ENCODE results near the gene SLC4A1AP.
A peak's percentile ranks its signal among the peaks of the same experiment; 100 is the strongest.

Gene SLC4A1AP

GRCh38 chr2:27723372-27724144 is 59.9 kb downstream of the SLC4A1AP start:
- peak; percentile 79 for DNase-seq (ENCODE audit: extremely low spot score)
- TF ChIP-seq FOXK2 (IDR thresholded peaks at IDR 0.05), result no peak
- no peak for TF ChIP-seq ELF4 (IDR thresholded peaks at IDR 0.05)
- no peak for TF ChIP-seq TARDBP (IDR thresholded peaks at IDR 0.05)
- TF ChIP-seq BHLHE40 (IDR thresholded peaks at IDR 0.05; ENCODE audit: borderline replicate concordance), result no peak
- TF ChIP-seq FOXM1 (IDR thresholded peaks at IDR 0.05; ENCODE audit: borderline replicate concordance), result no peak
- TF ChIP-seq L3MBTL2 (conservative IDR thresholded peaks at IDR 0.05), result no peak
- TF ChIP-seq, protein P1, sequence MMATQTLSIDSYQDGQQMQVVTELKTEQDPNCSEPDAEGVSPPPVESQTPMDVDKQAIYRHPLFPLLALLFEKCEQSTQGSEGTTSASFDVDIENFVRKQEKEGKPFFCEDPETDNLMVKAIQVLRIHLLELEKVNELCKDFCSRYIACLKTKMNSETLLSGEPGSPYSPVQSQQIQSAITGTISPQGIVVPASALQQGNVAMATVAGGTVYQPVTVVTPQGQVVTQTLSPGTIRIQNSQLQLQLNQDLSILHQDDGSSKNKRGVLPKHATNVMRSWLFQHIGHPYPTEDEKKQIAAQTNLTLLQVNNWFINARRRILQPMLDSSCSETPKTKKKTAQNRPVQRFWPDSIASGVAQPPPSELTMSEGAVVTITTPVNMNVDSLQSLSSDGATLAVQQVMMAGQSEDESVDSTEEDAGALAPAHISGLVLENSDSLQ (IDR thresholded peaks at IDR 0.05), result no peak
- TF ChIP-seq HDGF (IDR thresholded peaks at IDR 0.05; ENCODE audit: borderline replicate concordance), result no peak
- TF ChIP-seq NFRKB (IDR thresholded peaks at IDR 0.05), result no peak
- TF ChIP-seq ARNT (IDR thresholded peaks at IDR 0.05), result no peak
- no peak for TF ChIP-seq SUZ12 (IDR thresholded peaks at IDR 0.05)
- TF ChIP-seq CTBP1 (IDR thresholded peaks at IDR 0.05; ENCODE audit: borderline replicate concordance), result no peak
- no peak for TF ChIP-seq FOXA1 (IDR thresholded peaks at IDR 0.05)
- TF ChIP-seq LEF1 (IDR thresholded peaks at IDR 0.05; ENCODE audit: borderline replicate concordance), result no peak
- TF ChIP-seq SP1 (IDR thresholded peaks at IDR 0.05), result no peak
- no peak for TF ChIP-seq ZNF384 (IDR thresholded peaks at IDR 0.05)
- POLR2A ChIA-PET, result no interaction called here
- CTCF ChIA-PET, result interaction anchor here (0.5 to 2.1 kb wide), 22 partner anchors 9 to 1286 kb away, joined by 3 to 11 read pairs (median 4); no protein-coding TSS in a partner anchor

GRCh38 chr2:27724191-27724590 is 60.5 kb downstream of the SLC4A1AP start:
- CTCF ChIA-PET, result interaction anchor here (0.5 to 2.1 kb wide), 9 partner anchors 8 to 203 kb away, joined by 3 to 11 read pairs (median 8); no protein-coding TSS in a partner anchor
- POLR2A ChIA-PET, result no interaction called here
- DNase-seq (ENCODE audit: extremely low spot score), result no peak
- TF ChIP-seq ARNT (IDR thresholded peaks at IDR 0.05) (no peak), LEF1 (IDR thresholded peaks at IDR 0.05; ENCODE audit: borderline replicate concordance) (no peak), HDGF (IDR thresholded peaks at IDR 0.05; ENCODE audit: borderline replicate concordance) (no peak), FOXK2 (IDR thresholded peaks at IDR 0.05) (no peak), ELF4 (IDR thresholded peaks at IDR 0.05) (no peak), L3MBTL2 (conservative IDR thresholded peaks at IDR 0.05) (no peak), ZNF384 (IDR thresholded peaks at IDR 0.05) (no peak), FOXM1 (IDR thresholded peaks at IDR 0.05; ENCODE audit: borderline replicate concordance) (no peak)
- TF ChIP-seq, protein P1 (IDR thresholded peaks at IDR 0.05), result no peak

- POLR2A ChIA-PET, result no interaction called here
- DNase-seq (ENCODE audit: extremely low spot score), result no peak
- CTCF ChIA-PET, result interaction anchor here (2.1 kb wide), 2 partner anchors 19 to 42 kb away, joined by 8 to 10 read pairs; no protein-coding TSS in a partner anchor
- TF ChIP-seq BHLHE40 (IDR thresholded peaks at IDR 0.05; ENCODE audit: borderline replicate concordance) (no peak), ARNT (IDR thresholded peaks at IDR 0.05) (no peak), TARDBP (IDR thresholded peaks at IDR 0.05) (no peak), NFRKB (IDR thresholded peaks at IDR 0.05) (no peak), FOXK2 (IDR thresholded peaks at IDR 0.05) (no peak)
Observed at GRCh38 chr2:27724905-27725701, 61.4 kb downstream of the SLC4A1AP start.

DNA sequence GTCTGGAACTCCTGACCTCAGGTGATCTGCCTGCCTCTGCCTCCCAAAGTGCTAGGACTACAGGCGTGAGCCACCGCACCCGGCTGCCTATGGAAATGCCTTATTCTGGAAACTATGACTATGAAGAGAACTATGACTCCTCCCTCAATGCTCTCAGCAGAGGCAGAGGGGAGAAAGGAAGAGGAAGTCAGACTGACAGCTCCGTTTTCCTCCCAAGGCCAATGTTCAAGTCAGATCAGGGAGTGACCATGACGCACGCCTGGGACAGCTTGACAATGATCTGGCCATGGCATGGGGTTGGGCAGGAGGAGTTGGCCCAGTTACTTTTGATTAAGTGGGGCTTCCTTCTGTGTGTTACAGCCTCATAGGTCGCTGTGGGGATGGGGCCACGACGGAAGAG is 63.6 kb downstream of the SLC4A1AP start:
- ChIA-PET POLR2A (no interaction called here), CTCF (no interaction called here)
- no peak for TF ChIP-seq NFRKB (IDR thresholded peaks at IDR 0.05)
- TF ChIP-seq, protein P1 (IDR thresholded peaks at IDR 0.05), result no peak
- no peak for TF ChIP-seq FOXM1 (IDR thresholded peaks at IDR 0.05; ENCODE audit: borderline replicate concordance)
- TF ChIP-seq ARNT (IDR thresholded peaks at IDR 0.05), result no peak
- no peak for TF ChIP-seq FOXA1 (IDR thresholded peaks at IDR 0.05)
- no peak for TF ChIP-seq SUZ12 (IDR thresholded peaks at IDR 0.05)
- no peak for TF ChIP-seq BHLHE40 (IDR thresholded peaks at IDR 0.05; ENCODE audit: borderline replicate concordance)
- TF ChIP-seq L3MBTL2 (conservative IDR thresholded peaks at IDR 0.05), result no peak
- TF ChIP-seq SP1 (IDR thresholded peaks at IDR 0.05), result no peak
- TF ChIP-seq TARDBP (IDR thresholded peaks at IDR 0.05), result no peak
- TF ChIP-seq ZNF384 (IDR thresholded peaks at IDR 0.05), result no peak
- no peak for TF ChIP-seq HDGF (IDR thresholded peaks at IDR 0.05; ENCODE audit: borderline replicate concordance)
- no peak for TF ChIP-seq FOXK2 (IDR thresholded peaks at IDR 0.05)
- TF ChIP-seq LEF1 (IDR thresholded peaks at IDR 0.05; ENCODE audit: borderline replicate concordance), result no peak
- no peak for TF ChIP-seq ELF4 (IDR thresholded peaks at IDR 0.05)
- TF ChIP-seq CTBP1 (IDR thresholded peaks at IDR 0.05; ENCODE audit: borderline replicate concordance), result no peak
- no peak for DNase-seq (ENCODE audit: extremely low spot score)

GRCh38 chr2:27728081-27728858 is 64.6 kb downstream of the SLC4A1AP start:
- CTCF ChIA-PET, result interaction anchor here (0.7 to 1.3 kb wide), 2 partner anchors 9 to 45 kb away, joined by 3 read pairs; no protein-coding TSS in a partner anchor
- POLR2A ChIA-PET, result no interaction called here
- no peak for TF ChIP-seq NFRKB (IDR thresholded peaks at IDR 0.05)
- TF ChIP-seq ARNT (IDR thresholded peaks at IDR 0.05), result no peak
- TF ChIP-seq, protein P1 (IDR thresholded peaks at IDR 0.05), result no peak
- TF ChIP-seq TARDBP (IDR thresholded peaks at IDR 0.05), result no peak
- no peak for TF ChIP-seq ELF4 (IDR thresholded peaks at IDR 0.05)
- TF ChIP-seq FOXA1 (IDR thresholded peaks at IDR 0.05), result no peak
- no peak for TF ChIP-seq HDGF (IDR thresholded peaks at IDR 0.05; ENCODE audit: borderline replicate concordance)
- no peak for TF ChIP-seq L3MBTL2 (conservative IDR thresholded peaks at IDR 0.05)
- TF ChIP-seq CTBP1 (IDR thresholded peaks at IDR 0.05; ENCODE audit: borderline replicate concordance), result no peak
- no peak for TF ChIP-seq FOXM1 (IDR thresholded peaks at IDR 0.05; ENCODE audit: borderline replicate concordance)
- TF ChIP-seq BHLHE40 (IDR thresholded peaks at IDR 0.05; ENCODE audit: borderline replicate concordance), result no peak
- no peak for TF ChIP-seq SP1 (IDR thresholded peaks at IDR 0.05)
- no peak for TF ChIP-seq SUZ12 (IDR thresholded peaks at IDR 0.05)
- TF ChIP-seq LEF1 (IDR thresholded peaks at IDR 0.05; ENCODE audit: borderline replicate concordance), result no peak
- DNase-seq (ENCODE audit: extremely low spot score), result no peak
